ENCODE measurements around the gene C3orf22. TPM values are rescaled to one million over a fixed set of nuclear protein-coding genes. Genes with fewer than 3 reads are reported as not detected.

Gene C3orf22
- total RNA-seq, 1 donor = not detected

- Histone ChIP-seq H2AFZ (ENCODE audit: low read length) (no peak overlapping the region), H3K36me3 (ENCODE audit: insufficient read depth, low read length) (no peaks in the 10 kb centered on the region), H3K4me3 (ENCODE audit: insufficient read depth, low read length) (no peak overlapping the region), H3K9me3 (ENCODE audit: low read depth, low read length) (no peaks in the 10 kb centered on the region), H3K27ac (ENCODE audit: low read depth, low read length) (no peak overlapping the region), H3K4me2 (ENCODE audit: insufficient read depth, low read length) (no peak overlapping the region), H3K4me1 (ENCODE audit: insufficient read depth, low read length) (no peaks in the 10 kb centered on the region), H3K27me3 (ENCODE audit: insufficient read depth, low read length) (peaks cover 17% of the 10 kb centered on the region), H4K20me1 (ENCODE audit: insufficient read depth, low read length) (no peaks in the 10 kb centered on the region), H3K79me2 (ENCODE audit: insufficient read depth, low read length) (no peaks in the 10 kb centered on the region)
- no peak for TF ChIP-seq CTCF (IDR thresholded peaks at IDR 0.05; ENCODE audit: extremely low read depth, low read depth, low read length)
- peak; percentile 66 for DNase-seq (ENCODE audit: insufficient read length, low spot score, missing footprints)
These were observed 32.1 kb downstream of the C3orf22 start for GRCh38 chr3:126526668-126527005.

- H3K36me3 ChIP-seq (ENCODE audit: insufficient read depth, low read length) = no peaks in the 10 kb centered on the region
- no peaks in the 10 kb centered on the region for H3K79me2 ChIP-seq (ENCODE audit: insufficient read depth, low read length)
- no peak overlapping the region for H2AFZ ChIP-seq (ENCODE audit: low read length)
- no peak overlapping the region for H3K4me2 ChIP-seq (ENCODE audit: insufficient read depth, low read length)
- H3K4me3 ChIP-seq (ENCODE audit: insufficient read depth, low read length) = no peak overlapping the region
- H4K20me1 ChIP-seq (ENCODE audit: insufficient read depth, low read length) = no peaks in the 10 kb centered on the region
- H3K27ac ChIP-seq (ENCODE audit: low read depth, low read length) = no peak overlapping the region
- H3K27me3 ChIP-seq (ENCODE audit: insufficient read depth, low read length) = peaks cover 17% of the 10 kb centered on the region
- no peaks in the 10 kb centered on the region for H3K9me3 ChIP-seq (ENCODE audit: low read depth, low read length)
- no peaks in the 10 kb centered on the region for H3K4me1 ChIP-seq (ENCODE audit: insufficient read depth, low read length)
- TF ChIP-seq CTCF (IDR thresholded peaks at IDR 0.05; ENCODE audit: extremely low read depth, low read depth, low read length) = no peak
- peak; percentile 80 for DNase-seq (ENCODE audit: insufficient read length, low spot score, missing footprints)
These were observed 32.7 kb downstream of the C3orf22 start for GRCh38 chr3:126525853-126526667.

- no peak overlapping the region for H3K4me2 ChIP-seq (ENCODE audit: insufficient read depth, low read length)
- no peaks in the 10 kb centered on the region for H3K36me3 ChIP-seq (ENCODE audit: insufficient read depth, low read length)
- no peak overlapping the region for H3K27ac ChIP-seq (ENCODE audit: low read depth, low read length)
- H2AFZ ChIP-seq (ENCODE audit: low read length) = no peak overlapping the region
- H3K4me1 ChIP-seq (ENCODE audit: insufficient read depth, low read length) = no peaks in the 10 kb centered on the region
- H3K4me3 ChIP-seq (ENCODE audit: insufficient read depth, low read length) = no peak overlapping the region
- H3K9me3 ChIP-seq (ENCODE audit: low read depth, low read length) = no peaks in the 10 kb centered on the region
- DNase-seq (ENCODE audit: insufficient read length, low spot score, missing footprints) = peak; percentile 83
- H4K20me1 ChIP-seq (ENCODE audit: insufficient read depth, low read length) = no peaks in the 10 kb centered on the region
- peaks cover 17% of the 10 kb centered on the region for H3K27me3 ChIP-seq (ENCODE audit: insufficient read depth, low read length)
- no peaks in the 10 kb centered on the region for H3K79me2 ChIP-seq (ENCODE audit: insufficient read depth, low read length)
- no peak for TF ChIP-seq CTCF (IDR thresholded peaks at IDR 0.05; ENCODE audit: extremely low read depth, low read depth, low read length)
These were observed 33.5 kb downstream of the C3orf22 start for GRCh38 chr3:126525091-126525852.

- no peaks in the 10 kb centered on the region for H3K9me3 ChIP-seq (ENCODE audit: low read depth, low read length)
- H3K79me2 ChIP-seq (ENCODE audit: insufficient read depth, low read length) = no peaks in the 10 kb centered on the region
- H3K27me3 ChIP-seq (ENCODE audit: insufficient read depth, low read length) = peaks cover 23% of the 10 kb centered on the region
- DNase-seq (ENCODE audit: insufficient read length, low spot score, missing footprints) = peak; percentile 86
- H3K4me3 ChIP-seq (ENCODE audit: insufficient read depth, low read length) = peak overlapping the region; percentile 58
- no peaks in the 10 kb centered on the region for H3K4me1 ChIP-seq (ENCODE audit: insufficient read depth, low read length)
- H3K4me2 ChIP-seq (ENCODE audit: insufficient read depth, low read length) = peak overlapping the region; percentile 72
- no peak overlapping the region for H2AFZ ChIP-seq (ENCODE audit: low read length)
- no peaks in the 10 kb centered on the region for H4K20me1 ChIP-seq (ENCODE audit: insufficient read depth, low read length)
- no peak for TF ChIP-seq CTCF (IDR thresholded peaks at IDR 0.05; ENCODE audit: extremely low read depth, low read depth, low read length)
- H3K27ac ChIP-seq (ENCODE audit: low read depth, low read length) = no peak overlapping the region
- H3K36me3 ChIP-seq (ENCODE audit: insufficient read depth, low read length) = no peaks in the 10 kb centered on the region
These were observed 34.2 kb downstream of the C3orf22 start for GRCh38 chr3:126524429-126524988.
